ENCODE data around the gene NBAS. TPM values are rescaled to one million over a fixed set of nuclear protein-coding genes. Genes with fewer than 3 reads are reported as not detected.
A peak's percentile ranks its signal among the peaks of the same experiment; 100 is the strongest.

NBAS gene
- polyA plus RNA-seq, 1 donor (not counting 4 experiments of a cell fraction or from before 2014, with no cell fraction given) = 27.9 TPM

DNA sequence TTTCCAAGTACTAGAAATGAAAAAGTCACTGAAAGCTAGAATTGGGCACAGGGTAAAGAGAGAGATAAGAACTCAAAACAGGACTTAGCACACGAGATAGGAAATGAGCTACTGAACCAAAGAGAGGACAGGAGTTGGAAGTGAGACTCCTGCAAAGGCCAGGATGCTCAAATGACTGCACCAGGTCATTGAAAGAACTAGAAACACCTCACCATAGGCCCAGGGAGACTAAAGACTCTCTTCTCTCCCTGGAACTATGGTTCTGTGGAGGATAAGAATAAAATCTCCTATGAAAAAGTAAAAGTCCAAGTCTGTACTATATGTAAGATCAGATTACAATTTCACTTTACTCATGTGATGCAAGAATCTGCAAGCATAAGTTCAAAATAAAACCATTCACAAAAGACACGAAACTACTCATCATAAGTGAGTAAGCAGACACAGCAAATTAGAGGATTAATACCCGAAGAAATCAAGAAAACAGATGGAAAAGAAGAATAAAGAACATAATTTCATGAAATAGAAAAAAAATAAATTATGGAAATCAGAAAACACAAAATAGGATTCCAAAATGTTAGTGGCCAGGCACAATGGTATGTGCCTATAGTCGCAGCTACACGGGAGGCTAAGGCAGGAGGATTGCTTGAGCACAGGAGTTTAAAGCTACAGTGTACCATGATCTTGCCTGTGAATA lies 6.5 kb downstream of the NBAS start:
- peaks cover 26% of the 10 kb centered on the region for H3K79me2 ChIP-seq (ENCODE audit: control insufficient read depth, insufficient read depth, low read length)
- no peak overlapping the region for H3K4me3 ChIP-seq (ENCODE audit: control insufficient read depth in 2 of 3, extremely low read depth in 1 of 3, insufficient read depth in 2 of 3, low read depth in 1 of 3, low read length in 3 of 3)
- H3K27me3 ChIP-seq (ENCODE audit: control insufficient read depth, extremely low read depth, insufficient read depth, low read length) = no peaks in the 10 kb centered on the region
- no peak overlapping the region for H3K9ac ChIP-seq (ENCODE audit: control insufficient read depth, extremely low read depth, insufficient read depth, low read length)
- FAIRE-seq = no peak
- dilution Hi-C loops (cut with MboI; ENCODE audit: extremely low pct_ligation_motif_present, low sequenced_read_pairs) = no loop called here
- DNase-seq (ENCODE audit: low read depth, low spot score) = no peak
- H3K27ac ChIP-seq (ENCODE audit: control insufficient read depth, insufficient read depth, low read length) = peak overlapping the region; percentile 53
- H4K20me1 ChIP-seq (ENCODE audit: control insufficient read depth, extremely low read depth, insufficient read depth, low read length) = no peaks in the 10 kb centered on the region
- no peak overlapping the region for H3K4me2 ChIP-seq (ENCODE audit: control insufficient read depth, extremely low read depth, insufficient read depth, low read depth, low read length)
- no peaks in the 10 kb centered on the region for H3K9me3 ChIP-seq (ENCODE audit: control insufficient read depth, low read depth, low read length)
- TF ChIP-seq EZH2 (IDR thresholded peaks at IDR 0.05; ENCODE audit: low read length) = no peak
- TF ChIP-seq, protein P1, sequence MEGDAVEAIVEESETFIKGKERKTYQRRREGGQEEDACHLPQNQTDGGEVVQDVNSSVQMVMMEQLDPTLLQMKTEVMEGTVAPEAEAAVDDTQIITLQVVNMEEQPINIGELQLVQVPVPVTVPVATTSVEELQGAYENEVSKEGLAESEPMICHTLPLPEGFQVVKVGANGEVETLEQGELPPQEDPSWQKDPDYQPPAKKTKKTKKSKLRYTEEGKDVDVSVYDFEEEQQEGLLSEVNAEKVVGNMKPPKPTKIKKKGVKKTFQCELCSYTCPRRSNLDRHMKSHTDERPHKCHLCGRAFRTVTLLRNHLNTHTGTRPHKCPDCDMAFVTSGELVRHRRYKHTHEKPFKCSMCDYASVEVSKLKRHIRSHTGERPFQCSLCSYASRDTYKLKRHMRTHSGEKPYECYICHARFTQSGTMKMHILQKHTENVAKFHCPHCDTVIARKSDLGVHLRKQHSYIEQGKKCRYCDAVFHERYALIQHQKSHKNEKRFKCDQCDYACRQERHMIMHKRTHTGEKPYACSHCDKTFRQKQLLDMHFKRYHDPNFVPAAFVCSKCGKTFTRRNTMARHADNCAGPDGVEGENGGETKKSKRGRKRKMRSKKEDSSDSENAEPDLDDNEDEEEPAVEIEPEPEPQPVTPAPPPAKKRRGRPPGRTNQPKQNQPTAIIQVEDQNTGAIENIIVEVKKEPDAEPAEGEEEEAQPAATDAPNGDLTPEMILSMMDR (optimal IDR thresholded peaks at IDR 0.05 in 1 of 3, IDR thresholded peaks at IDR 0.05 in 1 of 3, conservative IDR thresholded peaks at IDR 0.05 in 1 of 3; ENCODE audit: extremely low read depth in 1 of 3, insufficient read depth in 2 of 3, low read length in 3 of 3) = no peak
- no peak overlapping the region for H2AFZ ChIP-seq (ENCODE audit: control insufficient read depth, low read length)
- no peaks in the 10 kb centered on the region for H3K9me1 ChIP-seq (ENCODE audit: control insufficient read depth, extremely low read depth, insufficient read depth, low read length)
- H3K36me3 ChIP-seq (ENCODE audit: control insufficient read depth in 2 of 2, extremely low read depth in 1 of 2, insufficient read depth in 2 of 2, low read length in 2 of 2) = peaks cover 4 to 5% of the 10 kb centered on the region in 2 experiments
- peaks cover 15% of the 10 kb centered on the region for H3K4me1 ChIP-seq (ENCODE audit: control insufficient read depth, extremely low read depth, insufficient read depth, low read length)

DNA sequence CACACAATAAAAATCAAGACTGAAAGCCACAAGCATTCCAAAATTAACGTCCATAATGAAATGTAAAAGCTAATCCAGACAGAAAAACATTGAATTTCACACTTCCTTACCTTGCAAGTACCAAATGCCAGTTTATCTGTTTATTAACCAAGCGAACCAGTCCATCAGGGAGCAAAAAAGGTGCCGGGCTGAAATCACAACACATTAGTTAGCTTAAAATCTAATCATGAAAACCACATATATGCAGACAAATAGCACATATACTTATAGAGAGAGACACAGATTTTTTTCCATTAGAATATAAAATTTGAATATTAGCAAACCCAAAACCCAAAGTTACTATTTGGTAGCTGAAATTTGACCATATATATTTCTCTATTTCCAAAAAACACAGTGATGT lies 7.2 kb downstream of the NBAS start:
- dilution Hi-C loops (cut with MboI; ENCODE audit: extremely low pct_ligation_motif_present, low sequenced_read_pairs) = no loop called here
- Histone ChIP-seq H3K9me3 (ENCODE audit: control insufficient read depth, low read depth, low read length) (no peaks in the 10 kb centered on the region), H3K4me3 (ENCODE audit: control insufficient read depth in 2 of 3, extremely low read depth in 1 of 3, insufficient read depth in 2 of 3, low read depth in 1 of 3, low read length in 3 of 3) (no peak overlapping the region), H3K27ac (ENCODE audit: control insufficient read depth, insufficient read depth, low read length) (peak overlapping the region; percentile 53), H2AFZ (ENCODE audit: control insufficient read depth, low read length) (no peak overlapping the region), H3K4me2 (ENCODE audit: control insufficient read depth, extremely low read depth, insufficient read depth, low read depth, low read length) (no peak overlapping the region), H3K9ac (ENCODE audit: control insufficient read depth, extremely low read depth, insufficient read depth, low read length) (no peak overlapping the region), H3K79me2 (ENCODE audit: control insufficient read depth, insufficient read depth, low read length) (peaks cover 19% of the 10 kb centered on the region), H3K9me1 (ENCODE audit: control insufficient read depth, extremely low read depth, insufficient read depth, low read length) (no peaks in the 10 kb centered on the region), H3K4me1 (ENCODE audit: control insufficient read depth, extremely low read depth, insufficient read depth, low read length) (peaks cover 12% of the 10 kb centered on the region), H4K20me1 (ENCODE audit: control insufficient read depth, extremely low read depth, insufficient read depth, low read length) (no peaks in the 10 kb centered on the region), H3K27me3 (ENCODE audit: control insufficient read depth, extremely low read depth, insufficient read depth, low read length) (no peaks in the 10 kb centered on the region), H3K36me3 (ENCODE audit: control insufficient read depth in 2 of 2, extremely low read depth in 1 of 2, insufficient read depth in 2 of 2, low read length in 2 of 2) (peaks cover 4 to 5% of the 10 kb centered on the region in 2 experiments)
- TF ChIP-seq, protein P1 (optimal IDR thresholded peaks at IDR 0.05 in 1 of 3, IDR thresholded peaks at IDR 0.05 in 1 of 3, conservative IDR thresholded peaks at IDR 0.05 in 1 of 3; ENCODE audit: extremely low read depth in 1 of 3, insufficient read depth in 2 of 3, low read length in 3 of 3) = no peak
- no peak for TF ChIP-seq EZH2 (IDR thresholded peaks at IDR 0.05; ENCODE audit: low read length)
- no peak for FAIRE-seq
- DNase-seq (ENCODE audit: low read depth, low spot score) = no peak

Measured in keratinocyte (primary cell).